PC-3 (cell line): Measurements from ENCODE around the gene EPB41L4B.

Source experiments
- EZH2 ChIP-seq: fragments of 300-600 bp; sonication (generic); IDR thresholded peaks from one replicate; pipeline ENCODE4 v1.6.1; 2017; ENCODE audit warnings: antibody characterized with exemption, mild to moderate bottlenecking, low read length; ENCODE audit not compliant: unreplicated experiment
- TF ChIP-seq, protein P1 (sequence below): fragments of 300-600 bp; sonication (generic); conservative IDR thresholded peaks from 2 replicates; pipeline ENCODE4 v1.5.1; 2017; ENCODE audit warnings: antibody characterized with exemption, low read depth, mild to moderate bottlenecking, low read length

DNA sequence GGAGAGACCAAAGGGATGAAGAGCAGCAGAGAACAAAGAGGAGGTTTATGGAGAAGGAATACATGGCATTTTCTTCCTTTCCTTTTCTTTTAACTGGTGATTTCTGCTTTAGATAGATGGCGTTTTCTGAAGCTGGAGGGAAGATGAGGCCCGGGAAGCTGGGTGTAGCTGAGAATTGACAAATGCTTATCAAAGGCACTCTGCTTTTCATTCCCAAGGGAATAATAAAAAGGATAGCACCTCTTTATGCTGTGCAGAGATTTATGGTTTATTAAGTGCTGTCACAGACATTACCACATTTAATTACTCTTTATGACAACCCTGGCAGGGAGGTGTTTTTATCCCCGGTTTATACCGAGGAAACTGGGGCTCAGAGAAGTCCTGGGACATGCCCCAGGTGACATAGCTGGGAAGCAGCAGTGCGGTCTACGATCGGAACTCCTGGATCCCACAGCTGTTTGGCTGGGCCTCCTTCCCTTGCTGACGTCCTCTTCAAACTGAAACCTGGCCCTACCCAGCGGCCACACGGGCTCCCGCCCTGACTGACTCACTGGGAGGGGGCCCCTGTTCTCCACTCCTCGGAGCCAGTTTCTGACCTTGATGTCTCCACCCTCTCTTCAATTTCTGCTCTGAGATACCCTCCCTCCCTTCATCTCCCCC is 8.2 kb upstream of the EPB41L4B start:
- TF ChIP-seq, protein P1, sequence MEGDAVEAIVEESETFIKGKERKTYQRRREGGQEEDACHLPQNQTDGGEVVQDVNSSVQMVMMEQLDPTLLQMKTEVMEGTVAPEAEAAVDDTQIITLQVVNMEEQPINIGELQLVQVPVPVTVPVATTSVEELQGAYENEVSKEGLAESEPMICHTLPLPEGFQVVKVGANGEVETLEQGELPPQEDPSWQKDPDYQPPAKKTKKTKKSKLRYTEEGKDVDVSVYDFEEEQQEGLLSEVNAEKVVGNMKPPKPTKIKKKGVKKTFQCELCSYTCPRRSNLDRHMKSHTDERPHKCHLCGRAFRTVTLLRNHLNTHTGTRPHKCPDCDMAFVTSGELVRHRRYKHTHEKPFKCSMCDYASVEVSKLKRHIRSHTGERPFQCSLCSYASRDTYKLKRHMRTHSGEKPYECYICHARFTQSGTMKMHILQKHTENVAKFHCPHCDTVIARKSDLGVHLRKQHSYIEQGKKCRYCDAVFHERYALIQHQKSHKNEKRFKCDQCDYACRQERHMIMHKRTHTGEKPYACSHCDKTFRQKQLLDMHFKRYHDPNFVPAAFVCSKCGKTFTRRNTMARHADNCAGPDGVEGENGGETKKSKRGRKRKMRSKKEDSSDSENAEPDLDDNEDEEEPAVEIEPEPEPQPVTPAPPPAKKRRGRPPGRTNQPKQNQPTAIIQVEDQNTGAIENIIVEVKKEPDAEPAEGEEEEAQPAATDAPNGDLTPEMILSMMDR: no peak
- no peak for TF ChIP-seq EZH2
